Activated CD4-positive, alpha-beta T cell treated with anti-CD3 and anti-CD28 coated beads, Interleukin-2, amount 50 U/mL, for 1 hour (primary cell): Measurements from ENCODE around the gene HYAL3.
"Not testable (repeated sequence)": the region's sequence is repeated elsewhere in the genome, so short reads cannot be mapped to it uniquely, and the experiment has no call there.

Experiments
- DNase-seq: peaks from one replicate; pipeline ENCODE4 v3.0.0-alpha.2; 2020

Gene HYAL3

DNA sequence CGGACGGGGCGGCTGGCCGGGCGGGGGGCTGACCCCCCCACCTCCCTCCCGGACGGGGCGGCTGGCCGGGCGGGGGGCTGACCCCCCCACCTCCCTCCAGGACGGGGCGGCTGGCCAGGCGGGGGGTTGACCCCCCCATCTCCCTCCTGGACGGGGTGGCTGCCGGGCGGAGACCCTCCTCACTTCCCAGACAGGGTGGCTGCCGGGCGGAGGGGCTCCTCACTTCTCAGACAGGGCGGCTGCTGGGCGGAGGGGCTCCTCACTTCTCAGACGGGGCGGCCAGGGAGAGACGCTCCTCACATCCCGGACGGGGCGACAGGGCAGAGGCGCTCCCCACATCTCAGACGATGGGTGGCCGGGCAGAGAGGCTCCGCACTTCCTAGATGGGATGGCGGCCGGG is 12.8 kb upstream of the HYAL3 start:
- DNase-seq = not testable (repeated sequence)

DNA sequence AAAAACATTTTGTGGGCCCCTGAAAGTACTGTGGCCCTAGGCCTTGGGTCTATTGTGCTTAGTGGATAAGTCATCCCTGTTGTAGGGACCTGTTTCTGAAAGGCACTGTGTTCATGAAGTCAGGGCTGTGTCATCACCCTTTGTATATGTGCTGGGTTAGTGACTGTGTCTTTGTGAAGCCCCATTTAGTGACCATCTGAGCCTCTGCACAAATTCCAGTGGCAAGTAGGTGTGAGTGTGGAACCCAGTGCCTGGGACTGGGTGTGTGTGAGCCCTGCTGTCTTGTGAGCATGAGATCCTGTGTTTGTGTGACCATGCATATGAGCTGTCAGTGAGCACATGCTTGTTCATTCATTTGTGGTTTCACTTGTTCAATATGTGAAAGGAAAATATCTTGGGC is 5.4 kb upstream of the HYAL3 start:
- no peak for DNase-seq

DNA sequence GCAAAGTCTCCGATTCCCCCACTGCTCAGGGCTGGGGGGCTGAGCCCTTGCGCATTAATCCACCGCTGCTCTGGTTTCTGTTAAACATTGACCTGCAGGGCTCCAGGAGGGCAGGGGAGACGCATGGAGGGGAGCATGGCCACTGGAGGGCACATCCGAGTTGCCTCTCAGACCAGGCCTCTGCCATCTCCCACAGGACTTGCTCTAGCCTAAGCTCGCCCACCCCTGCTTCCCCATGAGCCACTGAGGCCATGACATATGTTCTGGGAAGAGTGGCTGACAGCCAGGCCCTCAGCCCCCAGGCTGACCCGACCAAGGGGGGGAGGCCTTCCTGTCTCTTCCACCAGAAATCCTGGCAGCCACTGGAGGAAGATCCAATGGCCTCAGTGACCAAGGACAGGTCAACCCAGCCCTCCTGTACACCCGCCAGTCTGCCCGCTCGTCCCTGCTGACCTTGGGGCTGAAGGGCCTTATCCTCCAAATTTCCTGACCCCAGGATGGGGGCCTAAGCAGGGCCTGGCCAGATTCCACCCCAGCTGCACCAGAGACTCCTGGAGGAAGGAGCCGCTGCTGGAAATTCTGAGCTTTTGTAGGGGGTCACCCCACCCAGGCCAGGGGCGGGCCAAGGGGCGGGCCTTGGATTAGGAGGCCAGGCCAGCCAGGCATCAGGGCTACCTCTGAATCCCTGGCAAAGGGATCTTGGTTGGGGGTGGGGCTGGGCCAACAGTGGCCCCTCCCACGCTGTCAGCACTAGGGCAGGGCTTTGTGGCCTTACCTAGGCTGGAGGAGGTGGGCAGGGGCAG is 4.0 kb upstream of the HYAL3 start, which contains the start of gene HYAL1:
TSS of gene HYAL1 (minus strand) at position 562 of the 803 bp plus-strand sequence. CDS start 618 bp downstream, outside the sequence.
- no peak for DNase-seq

DNA sequence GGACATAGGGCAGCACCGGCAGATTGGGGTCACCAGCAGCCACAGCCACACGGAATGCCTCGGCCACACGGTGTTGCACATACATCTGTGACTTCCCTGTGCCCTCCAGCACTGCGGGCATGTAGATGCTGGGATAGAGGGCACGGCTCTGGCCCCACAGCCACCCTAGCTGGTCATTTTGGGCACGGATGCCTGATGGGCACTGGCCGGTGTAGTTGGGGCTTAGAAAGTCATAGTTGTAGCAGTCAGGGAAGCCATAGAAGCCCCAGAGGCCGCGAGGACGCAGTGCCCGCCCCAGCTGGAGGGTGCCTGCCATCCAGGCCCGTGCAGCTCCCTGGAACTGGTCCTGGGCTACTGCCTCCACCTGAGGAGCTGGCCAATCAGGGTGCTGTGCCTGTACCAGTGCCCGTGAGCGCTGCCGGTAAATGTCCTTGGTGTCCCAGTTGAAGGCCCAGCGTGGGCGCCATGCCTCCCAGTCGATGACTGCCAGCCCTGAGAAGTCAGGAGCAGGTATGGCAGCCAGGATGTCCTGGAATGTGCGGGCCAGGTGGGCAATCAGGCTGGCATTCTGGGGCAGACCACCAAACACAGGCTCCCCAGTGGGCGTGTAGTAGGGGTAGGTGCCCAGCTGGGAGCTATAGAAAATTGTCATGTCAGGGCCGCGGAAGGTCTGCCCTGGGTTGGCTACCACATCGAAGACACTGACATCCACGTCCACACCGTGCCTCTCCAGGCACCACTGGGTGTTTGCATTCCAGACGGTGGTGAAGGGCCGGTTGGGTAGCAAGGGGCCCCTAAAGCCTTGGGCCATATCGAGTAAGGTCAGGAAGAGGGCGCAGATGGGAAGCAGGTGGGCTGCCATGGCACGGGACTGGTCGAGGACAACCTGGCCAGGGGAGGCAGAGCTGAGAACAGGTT is 3.1 kb upstream of the HYAL3 start:
- DNase-seq = no peak

DNA sequence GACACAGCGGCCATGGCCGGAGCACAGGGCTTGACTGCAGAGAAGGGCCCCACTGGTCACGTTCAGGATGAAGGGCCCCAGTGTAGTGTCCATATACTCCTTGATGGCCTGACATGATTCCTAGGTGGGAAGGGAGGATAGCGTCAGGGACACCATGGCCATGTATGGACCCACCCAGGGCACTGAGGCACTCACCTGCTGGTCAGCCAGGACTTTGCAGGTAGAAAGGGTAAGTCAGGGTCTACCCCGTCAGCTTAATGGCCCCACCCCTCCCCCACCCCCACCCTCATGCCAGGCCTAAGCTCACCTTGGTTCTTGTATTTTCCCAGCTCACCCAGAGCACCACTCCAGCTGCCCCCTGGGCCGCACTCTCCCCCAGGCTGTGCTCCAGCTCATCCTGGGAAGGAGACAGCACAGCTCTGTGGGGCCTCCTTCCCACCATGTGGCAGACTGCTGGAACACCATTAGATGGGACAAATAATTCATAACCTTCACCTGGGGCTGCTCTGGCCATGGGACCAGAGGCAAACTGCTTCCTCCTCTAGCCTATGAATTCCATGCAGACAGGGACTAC is 1.6 kb upstream of the HYAL3 start:
- no peak for DNase-seq

- no peak for DNase-seq
These were observed 900 bp upstream of the HYAL3 start for GRCh38 chr3:50299929-50300680.

DNA sequence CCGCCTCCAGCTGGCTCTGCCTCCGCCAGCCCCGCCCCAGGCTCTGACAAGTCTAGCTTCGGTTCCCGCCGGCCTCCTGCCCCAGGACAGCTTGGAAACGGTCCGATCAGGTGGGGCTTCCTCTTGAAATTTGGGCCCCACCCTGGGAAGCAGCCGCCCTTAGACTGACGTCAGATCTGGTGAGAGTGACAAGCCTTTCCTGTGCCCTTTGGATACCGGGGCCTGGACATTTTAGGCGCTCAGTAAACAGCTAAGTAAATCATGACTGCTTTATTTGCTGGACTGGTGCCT is 378 bp upstream of the HYAL3 start:
- no peak for DNase-seq

DNA sequence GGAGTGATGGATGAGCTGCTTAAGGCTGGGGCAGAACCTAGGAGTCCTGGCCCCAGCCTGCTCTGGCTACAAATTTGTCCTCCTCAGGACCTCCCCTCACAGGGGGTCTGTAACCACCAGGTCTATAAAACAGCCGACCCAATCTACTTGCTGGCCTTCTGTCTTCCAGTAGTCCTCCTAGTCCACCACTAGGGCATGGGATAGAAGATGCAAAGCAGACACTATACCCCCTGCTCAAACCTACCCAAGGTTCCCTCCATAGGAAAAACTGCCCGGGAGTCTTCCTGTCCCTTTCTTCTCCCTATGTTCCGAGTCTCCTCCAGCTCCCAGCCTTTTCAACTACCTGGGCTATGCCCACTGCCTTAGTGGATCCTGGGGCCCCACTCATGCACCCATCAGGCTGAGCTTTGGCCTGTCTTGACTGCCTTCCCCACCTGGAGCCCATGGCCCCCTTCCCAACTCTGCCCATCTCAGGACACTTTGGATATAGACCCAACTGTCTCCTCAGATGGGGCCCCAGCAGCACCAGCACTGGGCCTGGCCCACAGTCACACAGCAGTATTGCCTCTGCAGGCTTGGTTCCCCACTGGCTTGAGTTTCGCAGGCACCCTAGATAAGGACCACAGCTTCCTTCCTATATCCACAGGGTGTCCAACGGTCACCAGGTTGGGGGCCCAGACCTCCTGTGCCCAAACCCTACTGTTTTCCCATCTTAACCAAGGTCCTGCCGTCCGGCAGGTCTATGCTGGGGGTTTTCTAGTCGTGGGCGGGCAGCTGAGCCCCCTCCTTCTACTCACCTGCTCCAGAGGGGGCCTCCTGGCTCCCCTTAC is 1.1 kb downstream of the HYAL3 start:
- no peak for DNase-seq

- no peak for DNase-seq
These were observed 1.8 kb downstream of the HYAL3 start for GRCh38 chr3:50297384-50297775.

DNA sequence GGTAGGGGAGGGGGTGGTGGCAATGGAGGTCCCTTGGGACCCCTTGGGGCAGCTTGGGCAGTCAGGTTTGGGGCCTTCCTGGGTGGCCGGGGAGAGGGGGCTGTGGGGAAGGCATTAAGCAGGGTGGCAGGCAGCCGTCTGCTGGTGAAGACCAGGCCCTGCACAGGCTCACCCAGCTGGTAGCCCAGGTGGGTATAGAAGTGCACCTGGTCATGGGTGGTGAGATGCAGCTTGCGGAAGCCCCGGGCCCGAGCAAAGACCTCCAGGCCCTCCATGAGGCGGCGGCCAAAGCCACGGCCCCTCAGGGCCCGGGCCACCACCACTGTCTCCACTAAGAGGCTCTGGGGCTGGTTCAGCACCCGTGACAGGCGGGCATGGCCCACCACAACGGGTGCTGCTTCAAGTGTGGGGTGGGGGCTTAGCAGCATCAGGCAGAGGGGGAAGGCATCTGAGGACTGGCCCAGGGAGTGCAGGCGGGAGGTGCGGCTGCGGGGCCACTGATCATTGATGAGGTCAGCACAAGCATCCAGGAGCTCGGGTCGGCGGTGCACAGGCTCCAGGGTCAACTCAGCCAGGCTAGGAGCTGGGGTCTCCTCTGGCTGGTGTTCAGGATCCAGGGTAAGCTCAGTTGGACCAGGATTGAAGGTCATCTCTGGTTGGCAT is 2.4 kb downstream of the HYAL3 start:
- DNase-seq = no peak

DNA sequence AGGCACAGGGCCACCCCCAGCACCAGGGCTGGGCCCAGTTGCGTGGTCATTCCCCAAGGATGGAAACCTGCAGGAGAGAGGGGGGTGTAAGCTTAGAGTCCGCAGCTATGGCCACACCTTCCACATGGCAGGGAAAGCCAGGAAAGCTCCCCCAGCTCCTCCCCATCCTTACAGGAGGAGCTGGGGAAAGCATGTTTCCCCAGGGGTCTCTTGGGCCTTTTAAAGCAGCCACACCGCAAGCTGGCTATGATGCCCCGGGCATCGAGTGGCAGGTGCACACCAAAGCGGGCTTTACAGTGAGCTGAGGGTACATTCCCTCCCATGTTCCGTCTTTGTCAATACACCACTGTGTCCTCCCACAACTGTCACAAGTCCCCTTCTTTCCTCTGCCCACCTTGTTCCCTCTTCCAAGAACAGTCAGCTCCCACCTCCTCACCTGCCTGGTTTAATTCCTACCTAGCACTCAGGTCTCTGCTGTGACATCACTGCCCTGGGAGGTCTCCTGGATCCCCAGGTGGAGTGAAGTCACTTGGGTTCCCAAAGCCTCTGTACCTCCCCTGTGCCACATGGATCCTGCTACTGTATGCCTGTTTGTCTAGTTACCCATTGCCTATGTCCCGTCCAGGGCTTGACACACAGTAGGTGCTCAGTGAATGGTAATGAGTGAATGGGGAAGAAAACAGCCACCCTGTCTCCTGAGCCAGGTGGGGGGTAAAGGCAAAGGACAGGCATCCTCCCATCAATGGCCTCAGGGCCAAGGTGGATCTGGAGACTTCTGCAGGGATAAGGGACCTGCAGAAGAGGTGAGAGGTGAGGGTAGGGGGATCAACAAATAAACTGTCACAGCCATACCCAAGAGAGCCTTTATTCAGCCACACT is 3.4 kb downstream of the HYAL3 start:
- DNase-seq = no peak

GRCh38 chr3:50294492-50295403 is 4.5 kb downstream of the HYAL3 start:
- DNase-seq = no peak

DNA sequence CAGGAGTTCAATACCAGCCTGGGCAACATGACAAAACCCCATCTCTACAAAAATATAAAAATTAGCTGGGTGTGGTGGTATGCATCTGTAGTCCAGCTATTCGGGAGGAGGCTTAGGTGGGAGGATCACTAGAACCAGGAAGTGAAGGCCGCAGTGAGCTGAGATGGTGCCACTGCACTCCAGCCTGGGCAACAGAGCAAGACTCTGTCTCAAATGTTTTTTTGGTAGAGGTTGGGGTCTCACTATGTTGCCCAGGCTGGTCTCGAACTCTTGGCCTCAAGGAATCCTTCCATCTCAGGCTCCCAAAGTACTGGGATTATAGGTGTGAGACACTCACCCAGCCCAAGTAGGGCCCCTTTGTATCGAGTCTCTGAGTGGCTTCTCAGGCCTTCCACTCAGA is 5.1 kb downstream of the HYAL3 start:
- no peak for DNase-seq

DNA sequence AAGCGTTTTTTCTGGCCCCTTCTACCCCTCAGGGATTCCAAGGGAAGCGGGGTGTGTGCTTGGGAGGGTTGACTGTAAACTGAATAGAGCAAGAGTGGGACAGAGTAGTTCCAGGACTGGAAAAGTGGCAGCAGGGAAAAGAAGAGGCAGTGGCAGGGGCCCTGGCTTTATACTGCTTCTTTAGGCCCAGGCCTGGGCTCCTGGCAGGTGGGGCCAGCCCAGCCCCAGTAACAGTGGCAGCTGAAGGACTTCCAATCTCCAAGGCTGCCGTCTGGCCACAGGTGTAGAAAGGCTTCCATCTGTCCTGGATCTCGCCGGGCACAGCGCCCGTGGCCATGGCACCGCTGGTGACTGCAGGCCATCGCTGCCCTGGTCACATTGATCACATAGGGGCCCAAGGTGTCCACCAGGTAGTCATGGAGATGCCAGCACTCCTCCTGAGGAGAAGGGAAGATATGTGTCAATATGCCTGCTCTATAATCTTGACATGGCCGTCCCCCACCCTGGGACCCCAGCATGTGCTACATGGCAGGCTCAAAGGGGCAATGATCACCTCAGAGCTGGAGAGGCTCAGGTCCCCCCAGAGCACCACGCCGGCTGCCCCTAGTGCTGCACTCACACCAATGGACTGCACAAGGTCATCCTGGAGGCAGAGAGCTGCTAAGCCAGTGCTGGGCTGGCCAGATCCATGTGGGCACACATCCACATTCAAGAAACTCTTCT is 6.0 kb downstream of the HYAL3 start:
- no peak for DNase-seq

- peak; percentile 95 for DNase-seq
These were observed 6.8 kb downstream of the HYAL3 start, which contains the start of gene IFRD2 for GRCh38 chr3:50292159-50293078. IFRD2 (minus strand) TSS chr3:50292429; CDS start chr3:50292274, 155 bp downstream.

GRCh38 chr3:50290161-50290641 is 9.0 kb downstream of the HYAL3 start:
- no peak for DNase-seq

- no peak for DNase-seq
These were observed 10.1 kb downstream of the HYAL3 start for GRCh38 chr3:50289130-50289529.
